Ovary (tissue), 3 donors: ENCODE measurements around the gene KLK11.

Experiments
- CTCF ChIP-seq, 3 donors: fragments of 450-650 bp in 2 of 3; fragments of 200-600 bp in 1 of 3; IDR thresholded peaks; one replicate each; pipeline versions ENCODE4 v1.5.1 to v1.8.0; 2016 to 2022; ENCODE audit warnings: antibody characterized with exemption in 3 of 3, mild to moderate bottlenecking in 1 of 3
- POLR2A ChIP-seq: fragments of 450-650 bp; IDR thresholded peaks from one replicate; pipeline ENCODE4 v1.6.1; 2017; ENCODE audit warnings: antibody characterized with exemption, mild to moderate bottlenecking, moderate library complexity
- donor health status: DM: no; HTN: no; CAD: no.

GRCh38 chr19:51002542-51003311, 23.7 kb downstream of the KLK11 start:
- no peak for TF ChIP-seq CTCF (IDR thresholded peaks at IDR 0.05)
- TF ChIP-seq POLR2A = no peak
